ENCODE data around the gene KCND3.

The KCND3 gene

GRCh38 chr1:111734426-111734825, 255.0 kb downstream of the KCND3 start (continued):
- TF ChIP-seq PRDM2 (tag by site-specific recombination; IDR thresholded peaks at IDR 0.05; ENCODE audit: borderline replicate concordance) (no peak), ZBTB44 (tag by site-specific recombination; IDR thresholded peaks at IDR 0.05) (no peak), ZBTB8A (tag by site-specific recombination; IDR thresholded peaks at IDR 0.05) (no peak), ZNF341 (tag by site-specific recombination; IDR thresholded peaks at IDR 0.05; ENCODE audit: low read depth) (no peak)
- TF ChIP-seq, protein P1, sequence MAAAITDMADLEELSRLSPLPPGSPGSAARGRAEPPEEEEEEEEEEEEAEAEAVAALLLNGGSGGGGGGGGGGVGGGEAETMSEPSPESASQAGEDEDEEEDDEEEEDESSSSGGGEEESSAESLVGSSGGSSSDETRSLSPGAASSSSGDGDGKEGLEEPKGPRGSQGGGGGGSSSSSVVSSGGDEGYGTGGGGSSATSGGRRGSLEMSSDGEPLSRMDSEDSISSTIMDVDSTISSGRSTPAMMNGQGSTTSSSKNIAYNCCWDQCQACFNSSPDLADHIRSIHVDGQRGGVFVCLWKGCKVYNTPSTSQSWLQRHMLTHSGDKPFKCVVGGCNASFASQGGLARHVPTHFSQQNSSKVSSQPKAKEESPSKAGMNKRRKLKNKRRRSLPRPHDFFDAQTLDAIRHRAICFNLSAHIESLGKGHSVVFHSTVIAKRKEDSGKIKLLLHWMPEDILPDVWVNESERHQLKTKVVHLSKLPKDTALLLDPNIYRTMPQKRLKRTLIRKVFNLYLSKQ (tag by site-specific recombination; IDR thresholded peaks at IDR 0.05; ENCODE audit: borderline replicate concordance) = no peak

- no peak overlapping the region for H3K27ac ChIP-seq (ENCODE audit: extremely low read depth, low read depth, low read length)
- TF ChIP-seq ZNF37A (tag by site-specific recombination; IDR thresholded peaks at IDR 0.05) = no peak
- no peak for TF ChIP-seq ZNF350 (tag by site-specific recombination; IDR thresholded peaks at IDR 0.05)
- TF ChIP-seq, protein P2, sequence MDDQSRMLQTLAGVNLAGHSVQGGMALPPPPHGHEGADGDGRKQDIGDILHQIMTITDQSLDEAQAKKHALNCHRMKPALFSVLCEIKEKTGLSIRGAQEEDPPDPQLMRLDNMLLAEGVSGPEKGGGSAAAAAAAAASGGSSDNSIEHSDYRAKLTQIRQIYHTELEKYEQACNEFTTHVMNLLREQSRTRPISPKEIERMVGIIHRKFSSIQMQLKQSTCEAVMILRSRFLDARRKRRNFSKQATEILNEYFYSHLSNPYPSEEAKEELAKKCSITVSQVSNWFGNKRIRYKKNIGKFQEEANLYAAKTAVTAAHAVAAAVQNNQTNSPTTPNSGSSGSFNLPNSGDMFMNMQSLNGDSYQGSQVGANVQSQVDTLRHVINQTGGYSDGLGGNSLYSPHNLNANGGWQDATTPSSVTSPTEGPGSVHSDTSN (CRISPR knock-in tag; IDR thresholded peaks at IDR 0.05) = no peak
- no peak for TF ChIP-seq ZNF624 (tag by site-specific recombination; IDR thresholded peaks at IDR 0.05)
- no peak for TF ChIP-seq ZNF623 (tag by site-specific recombination; IDR thresholded peaks at IDR 0.05)
- TF ChIP-seq, protein P3, sequence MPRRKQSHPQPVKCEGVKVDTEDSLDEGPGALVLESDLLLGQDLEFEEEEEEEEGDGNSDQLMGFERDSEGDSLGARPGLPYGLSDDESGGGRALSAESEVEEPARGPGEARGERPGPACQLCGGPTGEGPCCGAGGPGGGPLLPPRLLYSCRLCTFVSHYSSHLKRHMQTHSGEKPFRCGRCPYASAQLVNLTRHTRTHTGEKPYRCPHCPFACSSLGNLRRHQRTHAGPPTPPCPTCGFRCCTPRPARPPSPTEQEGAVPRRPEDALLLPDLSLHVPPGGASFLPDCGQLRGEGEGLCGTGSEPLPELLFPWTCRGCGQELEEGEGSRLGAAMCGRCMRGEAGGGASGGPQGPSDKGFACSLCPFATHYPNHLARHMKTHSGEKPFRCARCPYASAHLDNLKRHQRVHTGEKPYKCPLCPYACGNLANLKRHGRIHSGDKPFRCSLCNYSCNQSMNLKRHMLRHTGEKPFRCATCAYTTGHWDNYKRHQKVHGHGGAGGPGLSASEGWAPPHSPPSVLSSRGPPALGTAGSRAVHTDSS (tag by site-specific recombination; IDR thresholded peaks at IDR 0.05) = no peak
- no peak for TF ChIP-seq ZIC2 (tag by site-specific recombination; IDR thresholded peaks at IDR 0.05)
- TF ChIP-seq ZBTB48 (tag by site-specific recombination; IDR thresholded peaks at IDR 0.05) = no peak
- CTCF ChIA-PET = interaction anchor here (0.6 to 1.4 kb wide), 2 partner anchors 18 to 259 kb away, joined by 4 read pairs; no protein-coding TSS in a partner anchor
- H3K4me3 ChIP-seq (ENCODE audit: low read depth, low read length) = no peak overlapping the region
- peaks cover 21% of the 10 kb centered on the region for H3K4me1 ChIP-seq (ENCODE audit: control insufficient read depth, insufficient read depth, low read length)
- no peaks in the 10 kb centered on the region for H3K9me3 ChIP-seq (ENCODE audit: control insufficient read depth, insufficient read depth, low read depth, low read length)
- POLR2A ChIA-PET = no interaction called here
- no peaks in the 10 kb centered on the region for H3K36me3 ChIP-seq (ENCODE audit: control insufficient read depth in 2 of 2, insufficient read depth in 1 of 2, low read length in 2 of 2)
Measured at GRCh38 chr1:111733992-111734341, 255.5 kb downstream of the KCND3 start.
